ENCODE data around the gene NCKAP1. TPM values are rescaled to one million over a fixed set of nuclear protein-coding genes. Genes with fewer than 3 reads are reported as not detected.

The NCKAP1 gene
- total RNA-seq, 1 donor: 167 TPM

- DNase-seq (ENCODE audit: low read depth): peak; percentile 36
- no peak for TF ChIP-seq CTCF (IDR thresholded peaks at IDR 0.05; ENCODE audit: insufficient read depth, low read length)
Observed at GRCh38 chr2:183029219-183029618, 9.0 kb downstream of the NCKAP1 start.

DNA sequence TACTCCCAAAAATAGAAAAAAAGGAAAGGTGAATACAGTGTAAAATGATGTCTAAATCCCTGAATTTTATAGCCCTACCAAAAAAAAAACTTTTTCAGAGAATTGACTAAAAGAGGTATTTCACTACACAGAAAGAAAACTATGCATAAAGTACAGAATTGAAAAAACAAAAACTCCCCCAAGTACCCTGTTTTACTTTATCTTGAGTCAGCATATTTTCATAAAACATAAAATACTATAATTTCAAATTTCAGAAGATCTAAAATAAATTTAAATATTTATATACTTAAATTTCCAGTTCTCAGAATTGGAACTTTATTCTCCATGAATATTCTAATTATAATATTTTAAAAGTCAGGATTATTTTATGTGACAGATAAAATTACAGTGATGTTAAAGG lies 10.1 kb downstream of the NCKAP1 start:
- no peak for TF ChIP-seq CTCF (IDR thresholded peaks at IDR 0.05; ENCODE audit: insufficient read depth, low read length)
- no peak overlapping the region for H3K4me3 ChIP-seq (ENCODE audit: low read depth, low read length)
- DNase-seq (ENCODE audit: low read depth): no peak

More at GRCh38 chr2:183029219-183029618, 9.0 kb downstream of the NCKAP1 start:
- no peak overlapping the region for H3K4me3 ChIP-seq (ENCODE audit: low read depth, low read length)

DNA sequence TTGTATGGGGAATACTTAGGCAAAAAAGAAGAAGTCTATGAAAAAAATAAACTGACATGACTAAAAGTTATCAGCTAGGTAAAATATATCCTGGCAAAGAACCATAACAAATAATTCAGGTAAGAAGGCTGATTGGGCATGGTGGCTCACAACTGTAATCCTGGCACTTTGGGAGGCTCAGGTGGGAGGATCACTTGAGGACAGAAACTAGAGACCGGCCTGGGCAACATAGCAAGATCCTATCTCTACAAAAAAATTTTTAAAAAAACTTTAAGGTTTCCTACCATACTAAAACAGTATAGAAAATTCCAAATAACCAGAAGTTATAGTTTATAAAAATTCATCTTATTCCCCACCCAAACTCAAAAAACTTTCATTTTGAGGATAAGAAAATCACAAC lies 10.8 kb downstream of the NCKAP1 start:
- no peak overlapping the region for H3K4me3 ChIP-seq (ENCODE audit: low read depth, low read length)

GRCh38 chr2:183026424-183026823 lies 11.8 kb downstream of the NCKAP1 start:
- no peak overlapping the region for H3K4me3 ChIP-seq (ENCODE audit: low read depth, low read length)
- TF ChIP-seq CTCF (IDR thresholded peaks at IDR 0.05; ENCODE audit: insufficient read depth, low read length): no peak
- DNase-seq (ENCODE audit: low read depth): no peak

More for the DNA sequence above, 10.8 kb downstream of the NCKAP1 start:
- DNase-seq (ENCODE audit: low read depth): no peak
- no peak for TF ChIP-seq CTCF (IDR thresholded peaks at IDR 0.05; ENCODE audit: insufficient read depth, low read length)

GRCh38 chr2:183025993-183026392 lies 12.3 kb downstream of the NCKAP1 start:
- no peak for TF ChIP-seq CTCF (IDR thresholded peaks at IDR 0.05; ENCODE audit: insufficient read depth, low read length)
- no peak overlapping the region for H3K4me3 ChIP-seq (ENCODE audit: low read depth, low read length)
- DNase-seq (ENCODE audit: low read depth): no peak

DNA sequence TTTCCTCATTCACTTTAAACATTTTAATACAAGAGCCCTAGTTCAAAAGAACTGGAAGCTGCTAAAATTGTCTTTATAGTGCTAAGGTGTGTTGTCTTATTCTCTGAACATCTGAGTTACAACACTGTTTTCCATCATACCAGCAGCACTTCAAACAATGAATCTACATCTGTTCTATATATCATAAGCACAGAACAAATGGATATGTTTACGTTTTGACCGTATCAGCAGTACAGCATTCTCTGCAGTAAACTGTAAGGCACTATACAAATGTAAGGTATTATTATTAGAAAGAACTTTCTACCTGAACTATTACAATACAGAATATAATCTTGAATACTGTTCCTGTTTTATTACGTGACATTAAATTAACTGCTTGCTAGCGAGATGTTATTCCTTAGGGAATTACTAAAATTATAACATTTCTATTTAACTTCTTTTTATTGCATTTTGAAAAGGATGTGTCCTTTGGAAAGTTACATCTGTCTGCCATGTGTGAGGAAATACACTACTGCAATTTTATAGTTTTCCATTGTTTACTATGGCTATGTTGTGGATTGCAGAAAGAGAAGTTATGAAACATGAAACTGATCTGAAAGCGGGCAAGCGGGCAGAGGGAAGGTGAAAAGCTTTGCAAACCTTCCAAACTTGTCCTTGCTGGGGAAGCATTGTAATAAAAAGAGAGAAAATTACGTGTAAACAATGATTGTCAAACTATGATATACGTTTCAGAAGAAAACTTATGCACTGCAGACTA lies 13.7 kb downstream of the NCKAP1 start:
- no peak overlapping the region for H3K4me3 ChIP-seq (ENCODE audit: low read depth, low read length)
- no peak for DNase-seq (ENCODE audit: low read depth)
- no peak for TF ChIP-seq CTCF (IDR thresholded peaks at IDR 0.05; ENCODE audit: insufficient read depth, low read length)

DNA sequence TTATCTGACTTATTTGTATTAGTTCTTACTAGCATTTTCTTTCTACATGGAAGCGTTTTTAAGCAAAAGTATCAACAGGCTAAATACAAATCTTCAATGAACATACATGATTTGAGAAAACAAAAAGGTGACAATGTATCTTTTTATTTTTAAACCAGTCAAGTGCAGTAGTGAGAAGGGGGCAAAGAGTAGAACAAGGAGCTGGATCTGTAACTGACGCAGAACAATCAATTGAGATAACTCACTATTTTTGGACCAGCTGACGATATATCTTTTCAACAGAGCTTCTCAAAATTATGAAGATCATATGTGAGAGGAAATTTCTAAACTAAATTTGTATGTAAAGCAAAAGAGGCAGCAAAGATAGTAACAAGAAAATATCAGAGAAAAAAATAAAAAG lies 15.5 kb downstream of the NCKAP1 start:
- no peak for DNase-seq (ENCODE audit: low read depth)
- TF ChIP-seq CTCF (IDR thresholded peaks at IDR 0.05; ENCODE audit: insufficient read depth, low read length): no peak
- no peak overlapping the region for H3K4me3 ChIP-seq (ENCODE audit: low read depth, low read length)
